Measurements from ENCODE around the gene PARP15.

The PARP15 gene

DNA sequence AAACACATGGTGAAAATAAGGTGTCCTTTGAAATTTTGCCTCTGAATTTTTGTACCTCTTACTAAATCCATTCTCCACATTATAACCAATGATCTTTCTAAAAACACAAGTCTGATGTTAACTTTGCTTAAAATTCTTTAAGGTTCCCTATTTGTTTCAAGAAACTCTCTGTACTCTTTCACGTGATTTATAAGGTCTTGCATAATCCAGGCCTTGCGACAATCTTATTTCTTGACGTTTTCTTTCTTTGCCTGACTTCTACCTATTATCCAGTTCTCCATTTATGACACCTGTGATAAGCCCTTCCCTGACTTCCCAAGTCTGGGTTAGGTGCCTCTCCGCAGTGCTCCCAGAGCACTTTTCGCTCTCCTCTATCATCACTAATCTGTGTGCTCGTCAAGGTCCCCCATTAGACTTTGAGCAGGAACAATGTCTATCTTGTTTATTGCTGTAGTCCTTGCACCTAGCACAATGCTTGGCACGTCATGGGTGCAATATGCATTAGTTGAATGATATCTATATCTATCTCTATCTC, 38.4 kb upstream of the PARP15 start:
- TF ChIP-seq, protein P1, sequence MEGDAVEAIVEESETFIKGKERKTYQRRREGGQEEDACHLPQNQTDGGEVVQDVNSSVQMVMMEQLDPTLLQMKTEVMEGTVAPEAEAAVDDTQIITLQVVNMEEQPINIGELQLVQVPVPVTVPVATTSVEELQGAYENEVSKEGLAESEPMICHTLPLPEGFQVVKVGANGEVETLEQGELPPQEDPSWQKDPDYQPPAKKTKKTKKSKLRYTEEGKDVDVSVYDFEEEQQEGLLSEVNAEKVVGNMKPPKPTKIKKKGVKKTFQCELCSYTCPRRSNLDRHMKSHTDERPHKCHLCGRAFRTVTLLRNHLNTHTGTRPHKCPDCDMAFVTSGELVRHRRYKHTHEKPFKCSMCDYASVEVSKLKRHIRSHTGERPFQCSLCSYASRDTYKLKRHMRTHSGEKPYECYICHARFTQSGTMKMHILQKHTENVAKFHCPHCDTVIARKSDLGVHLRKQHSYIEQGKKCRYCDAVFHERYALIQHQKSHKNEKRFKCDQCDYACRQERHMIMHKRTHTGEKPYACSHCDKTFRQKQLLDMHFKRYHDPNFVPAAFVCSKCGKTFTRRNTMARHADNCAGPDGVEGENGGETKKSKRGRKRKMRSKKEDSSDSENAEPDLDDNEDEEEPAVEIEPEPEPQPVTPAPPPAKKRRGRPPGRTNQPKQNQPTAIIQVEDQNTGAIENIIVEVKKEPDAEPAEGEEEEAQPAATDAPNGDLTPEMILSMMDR (IDR thresholded peaks at IDR 0.05; ENCODE audit: low read depth, low read length, missing control alignments): no peak
- DNase-seq (ENCODE audit: low read depth): no peak
- H3K4me3 ChIP-seq (ENCODE audit: low read depth, low read length): no peak overlapping the region

DNA sequence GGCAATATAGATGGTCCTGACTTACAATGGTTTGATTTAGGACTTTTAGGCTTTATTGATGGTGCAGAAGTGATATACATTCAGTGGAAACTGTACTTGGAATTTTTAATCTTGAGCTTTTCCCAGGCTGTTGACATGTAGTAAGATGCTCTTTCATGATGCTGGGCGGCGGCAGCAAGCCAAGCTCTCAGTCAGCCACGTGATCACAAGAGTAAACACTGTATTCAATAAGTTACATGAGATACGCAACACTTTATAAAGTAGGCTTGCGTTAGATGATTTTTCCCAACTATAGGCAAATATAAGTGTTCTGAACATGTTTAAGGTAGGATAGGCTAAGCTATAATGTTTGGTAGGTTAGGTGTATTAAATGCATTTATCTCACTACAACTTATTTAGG, 31.3 kb upstream of the PARP15 start:
- TF ChIP-seq, protein P1 (IDR thresholded peaks at IDR 0.05; ENCODE audit: low read depth, low read length, missing control alignments): no peak

DNA sequence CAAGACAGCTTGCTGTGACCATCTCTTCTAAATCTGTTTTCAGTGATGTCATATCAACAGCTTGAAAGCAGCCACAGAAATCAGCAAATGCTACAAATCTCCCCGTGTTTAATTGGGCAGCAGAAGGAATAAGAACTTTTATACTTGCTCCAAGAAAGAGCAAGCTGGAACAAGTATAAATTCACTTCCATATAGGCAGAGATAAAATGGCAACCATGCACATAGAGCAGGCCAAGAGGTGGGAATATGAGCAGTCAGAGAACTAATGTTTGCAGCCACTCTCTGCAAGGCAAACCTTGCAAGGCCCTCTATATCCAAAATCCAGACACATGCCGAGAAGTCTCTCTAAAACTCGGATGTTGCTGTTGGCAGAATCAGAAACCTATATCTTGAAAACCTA, 29.4 kb upstream of the PARP15 start:
- TF ChIP-seq, protein P1 (IDR thresholded peaks at IDR 0.05; ENCODE audit: low read depth, low read length, missing control alignments): no peak
- no peak for DNase-seq (ENCODE audit: low read depth)
- H3K4me3 ChIP-seq (ENCODE audit: low read depth, low read length): no peak overlapping the region

More for the DNA sequence above, 31.3 kb upstream of the PARP15 start:
- H3K4me3 ChIP-seq (ENCODE audit: low read depth, low read length): no peak overlapping the region
- DNase-seq (ENCODE audit: low read depth): no peak

DNA sequence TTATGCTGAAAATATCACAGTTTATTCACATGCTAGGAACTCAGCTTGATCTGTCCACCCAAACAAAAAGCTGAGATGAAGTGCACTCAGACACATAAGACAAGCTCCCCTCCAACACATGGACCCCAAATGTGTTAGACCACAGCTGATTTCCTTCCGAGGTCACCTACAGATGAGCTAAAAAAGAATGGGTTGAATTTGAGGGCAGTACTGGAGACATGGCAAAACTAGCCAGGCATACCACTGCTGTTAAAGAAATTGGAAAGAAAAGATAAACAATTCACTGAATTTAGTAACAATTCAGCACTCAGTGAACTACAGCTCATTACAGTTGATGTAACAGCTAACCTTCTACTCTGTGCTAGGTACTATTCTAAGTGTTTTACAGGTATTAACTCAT, 28.8 kb upstream of the PARP15 start:
- TF ChIP-seq, protein P1 (IDR thresholded peaks at IDR 0.05; ENCODE audit: low read depth, low read length, missing control alignments): no peak
- no peak overlapping the region for H3K4me3 ChIP-seq (ENCODE audit: low read depth, low read length)
- DNase-seq (ENCODE audit: low read depth): no peak

DNA sequence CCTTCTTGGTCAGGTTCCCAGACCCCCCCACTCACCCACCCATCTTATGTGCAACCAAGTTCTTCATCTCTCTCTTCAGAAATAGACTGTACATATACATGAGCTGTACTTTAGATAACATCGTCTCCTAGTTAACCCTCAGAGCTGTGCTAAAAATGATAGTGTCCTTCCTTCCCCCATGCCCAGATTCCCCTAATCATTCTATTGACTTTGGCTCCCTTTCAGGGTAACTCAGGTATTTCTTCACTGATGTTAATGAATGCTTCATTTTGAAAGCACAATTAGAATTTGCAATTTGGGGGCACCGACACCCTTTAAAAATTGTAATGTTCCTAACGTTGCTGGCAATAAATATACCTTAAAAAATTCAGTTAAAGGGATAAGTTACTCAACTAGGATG, 24.3 kb upstream of the PARP15 start:
- H3K4me3 ChIP-seq (ENCODE audit: low read depth, low read length): no peak overlapping the region
- TF ChIP-seq, protein P1 (IDR thresholded peaks at IDR 0.05; ENCODE audit: low read depth, low read length, missing control alignments): no peak
- DNase-seq (ENCODE audit: low read depth): no peak

DNA sequence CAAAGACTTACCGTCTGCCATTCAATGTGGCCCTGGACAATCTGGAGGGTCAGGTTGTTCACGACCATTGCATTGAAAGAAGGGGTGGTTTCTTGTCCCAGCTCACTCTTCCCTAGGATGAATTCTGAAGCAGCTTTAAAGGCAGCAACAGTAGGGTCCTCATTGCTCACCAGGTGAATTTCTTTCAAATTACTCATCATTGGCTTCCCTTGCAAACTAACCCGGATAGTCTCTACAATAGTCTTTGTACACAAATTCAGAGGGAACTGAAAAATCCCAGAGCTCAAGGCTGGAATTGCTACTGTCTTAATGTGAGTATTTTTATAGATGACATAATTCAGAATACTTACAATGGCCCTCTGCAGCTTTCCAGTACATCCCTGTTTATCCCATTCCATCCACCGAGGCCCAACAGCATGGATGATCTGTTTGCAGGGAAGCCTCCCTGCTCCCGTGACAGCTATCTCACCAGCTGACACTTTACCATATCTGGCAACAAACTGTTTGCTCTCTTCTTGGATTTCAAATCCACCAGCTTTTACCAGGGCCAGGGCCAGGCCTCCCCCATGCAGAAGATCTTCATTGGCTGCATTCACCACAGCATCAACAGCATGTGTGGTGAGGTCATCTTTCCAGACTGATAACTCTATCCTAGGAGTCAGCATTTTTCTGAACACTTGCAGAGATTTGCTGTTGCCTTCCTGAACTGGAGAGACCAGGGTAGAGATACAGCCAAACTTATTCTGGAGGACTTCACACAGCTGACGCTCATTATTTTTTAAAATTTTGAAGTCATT, 22.0 kb upstream of the PARP15 start:
- TF ChIP-seq, protein P1 (IDR thresholded peaks at IDR 0.05; ENCODE audit: low read depth, low read length, missing control alignments): no peak
- DNase-seq (ENCODE audit: low read depth): no peak
- H3K4me3 ChIP-seq (ENCODE audit: low read depth, low read length): no peak overlapping the region

DNA sequence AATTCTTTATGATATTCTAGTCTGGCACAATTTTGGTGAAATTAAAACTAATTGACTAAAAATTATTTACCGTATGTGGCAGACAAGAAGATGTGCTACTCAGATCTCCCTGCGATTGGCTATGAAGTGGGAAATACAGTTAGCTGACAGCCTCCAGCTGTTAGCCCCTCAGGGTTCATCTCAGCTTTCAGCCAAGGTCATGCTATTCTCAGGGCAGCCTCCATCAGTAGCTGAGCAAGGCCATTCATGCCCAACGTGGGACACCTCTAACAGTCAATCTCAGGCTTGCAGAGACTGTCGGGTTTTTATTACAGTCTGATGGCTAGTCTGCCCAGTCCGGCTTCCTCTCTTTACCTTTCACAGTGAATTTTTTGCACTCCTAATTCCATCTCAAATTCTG, 20.1 kb upstream of the PARP15 start:
- DNase-seq (ENCODE audit: low read depth): no peak
- no peak overlapping the region for H3K4me3 ChIP-seq (ENCODE audit: low read depth, low read length)
- TF ChIP-seq, protein P1 (IDR thresholded peaks at IDR 0.05; ENCODE audit: low read depth, low read length, missing control alignments): no peak
